Measurements from ENCODE around the gene CHST12.

Gene CHST12

DNA sequence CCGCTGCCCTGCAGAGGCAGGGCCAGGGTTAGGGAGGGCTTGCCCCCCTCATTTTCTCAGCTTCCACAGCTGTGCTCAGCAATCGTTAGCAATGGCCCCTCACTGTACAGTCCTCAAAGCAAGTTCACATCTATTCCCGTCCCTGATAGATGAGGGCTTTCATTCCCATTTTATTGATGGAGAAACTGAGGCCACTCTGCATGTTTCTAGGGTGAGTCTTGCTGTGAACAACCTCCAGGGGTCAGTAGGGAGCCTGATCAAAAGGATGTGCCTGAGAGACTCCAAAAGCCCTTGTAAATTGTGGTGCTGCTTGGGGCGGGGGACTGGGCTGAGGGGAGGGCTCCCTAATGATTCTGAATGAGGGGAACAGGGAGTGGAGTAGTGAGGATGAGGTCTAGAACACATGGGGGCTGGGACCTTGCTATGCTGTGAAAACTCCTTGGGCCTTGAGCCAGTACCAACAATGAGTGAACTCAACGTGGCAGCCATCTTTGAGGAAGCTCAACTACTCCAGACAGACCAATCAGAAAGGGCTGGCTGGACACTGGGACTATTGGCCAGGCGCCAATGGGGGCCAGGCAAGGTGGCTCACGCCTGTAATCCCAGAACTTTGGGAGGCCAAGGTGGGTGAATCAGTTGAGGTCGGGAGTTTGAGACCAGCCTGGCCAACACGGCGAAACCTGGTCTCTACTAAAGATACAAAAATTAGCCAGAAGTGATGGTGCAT is 79.5 kb downstream of the CHST12 start:
- FAIRE-seq, result no peak

DNA sequence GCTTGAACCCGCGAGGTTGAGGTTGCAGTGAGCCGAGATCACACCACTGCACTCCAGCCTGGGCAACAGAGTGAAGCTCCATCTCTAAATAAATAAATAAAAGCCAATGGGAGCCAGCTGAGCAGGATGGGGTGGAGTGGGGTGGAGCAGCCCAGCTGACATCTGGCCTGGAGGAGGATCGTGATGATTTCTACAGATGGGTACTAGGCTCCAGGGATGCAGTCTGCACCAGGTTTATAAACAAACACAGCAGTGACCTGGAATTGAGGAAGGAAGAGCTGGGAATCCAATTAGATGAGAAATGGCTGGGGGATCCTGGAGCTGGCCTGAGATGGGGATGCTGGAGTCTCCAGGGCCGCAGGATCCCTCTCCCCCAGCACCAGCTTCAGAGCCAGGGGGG is 80.1 kb downstream of the CHST12 start:
- no peak for FAIRE-seq

DNA sequence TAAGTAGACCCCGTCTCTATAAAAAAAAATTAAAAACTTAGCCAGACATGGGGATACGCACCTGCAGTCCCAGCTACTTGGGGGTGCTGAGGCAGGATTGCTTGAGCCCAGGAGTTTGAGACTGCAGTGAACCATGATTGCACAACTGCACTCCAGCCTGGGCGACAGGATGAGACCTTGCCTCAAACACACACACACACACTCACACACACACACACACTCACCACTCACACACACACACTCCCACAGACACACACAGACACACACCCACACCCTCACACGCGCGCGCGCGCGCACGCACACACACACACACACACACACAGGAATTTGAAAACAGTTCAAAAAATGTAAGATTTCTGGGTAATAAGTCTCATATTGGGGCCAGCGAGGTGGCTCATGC is 81.5 kb downstream of the CHST12 start:
- no peak for FAIRE-seq

DNA sequence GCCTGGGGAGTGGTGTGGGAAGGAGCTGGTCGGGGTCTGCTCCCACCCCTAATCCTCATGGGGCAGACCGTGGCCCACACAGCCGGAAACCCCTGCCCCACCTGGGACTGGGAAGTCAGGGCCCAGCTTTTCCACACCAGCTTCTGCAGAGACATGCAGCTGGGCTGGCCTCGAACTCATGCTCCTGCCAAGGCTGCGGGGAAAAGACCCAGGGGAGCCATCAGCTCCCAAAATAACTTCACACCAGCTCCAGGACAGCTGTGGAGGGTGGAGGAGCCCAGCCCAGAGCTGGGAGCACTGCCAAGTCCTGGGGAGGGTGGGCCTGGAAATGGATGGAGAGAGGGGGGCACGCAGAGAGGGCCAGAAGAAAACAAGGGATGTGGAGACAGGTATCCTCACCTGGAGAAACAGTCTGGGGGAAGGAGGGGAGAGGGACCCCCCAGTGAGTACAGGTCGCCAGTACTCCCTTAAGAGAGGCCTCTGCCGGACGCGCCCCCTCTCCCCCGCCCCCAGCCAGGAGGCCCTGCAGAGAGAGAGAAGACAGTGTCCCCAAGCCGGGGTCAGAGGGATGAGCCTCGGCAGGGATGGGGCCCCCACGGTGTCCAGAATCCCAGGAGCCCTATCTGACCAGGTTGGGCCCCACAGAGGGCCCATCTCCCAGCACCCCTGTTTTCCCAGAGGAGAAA is 84.3 kb downstream of the CHST12 start:
- FAIRE-seq, result no peak

DNA sequence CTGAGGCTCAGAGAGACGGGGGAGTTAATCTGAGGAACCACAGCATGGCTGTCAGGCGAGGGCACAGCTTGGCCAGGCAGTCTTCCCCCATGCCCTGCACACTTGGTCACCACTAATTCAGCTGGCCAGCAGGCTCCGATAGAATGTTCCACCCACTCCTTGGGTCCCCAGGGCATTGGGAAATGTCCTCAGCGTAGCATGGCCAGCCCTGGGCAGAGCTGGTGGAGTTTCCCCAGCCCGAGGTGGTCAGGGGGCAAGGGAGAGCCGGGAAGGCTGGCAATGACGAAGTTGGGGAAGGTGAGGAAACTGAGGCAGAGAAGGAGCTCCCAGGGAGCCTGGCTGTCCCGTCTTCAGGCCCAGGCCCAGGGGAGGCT is 84.8 kb downstream of the CHST12 start:
- FAIRE-seq, result no peak

DNA sequence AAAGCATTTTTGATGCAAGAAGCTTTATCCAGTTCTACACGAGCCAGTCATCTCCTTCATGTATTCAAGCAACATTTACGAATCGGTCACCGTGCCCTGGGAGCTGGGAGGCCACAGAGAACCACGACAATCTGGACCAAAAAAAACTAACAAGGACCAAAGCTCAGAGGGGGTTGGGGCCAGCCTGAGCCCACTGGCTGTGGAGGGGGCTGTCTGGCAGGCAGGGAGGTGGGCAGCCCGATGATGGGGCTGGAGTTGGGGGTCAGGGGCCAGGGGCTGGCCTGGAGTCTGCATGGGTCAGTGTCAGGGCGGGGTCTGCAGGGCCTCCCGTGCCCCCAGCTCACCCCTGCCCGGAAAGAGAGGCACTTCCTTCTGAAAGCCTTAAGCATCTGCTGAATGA is 85.3 kb downstream of the CHST12 start:
- no peak for FAIRE-seq

DNA sequence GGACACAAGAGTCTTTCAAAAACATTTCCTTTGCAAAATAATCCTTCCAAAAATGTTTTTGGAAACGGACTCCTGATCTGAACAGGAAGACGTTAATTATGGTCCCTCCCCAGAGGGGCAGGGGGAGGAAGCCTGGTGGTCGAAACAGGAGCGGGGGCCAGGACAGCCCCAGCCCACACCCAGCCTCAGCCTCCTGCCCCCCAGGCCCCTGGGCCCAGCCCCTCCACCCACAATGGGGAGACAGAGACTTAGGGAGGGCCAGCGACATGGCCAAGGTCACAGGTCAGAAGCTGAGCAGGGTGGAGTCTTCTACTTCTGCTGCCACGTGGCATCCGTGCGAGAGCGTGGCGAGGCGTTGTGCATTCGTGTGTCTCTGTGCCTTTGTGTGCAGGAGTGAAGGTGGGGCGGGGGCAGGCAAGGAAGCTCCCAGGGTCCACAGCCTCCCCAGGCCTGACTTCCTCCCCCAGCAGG is 86.8 kb downstream of the CHST12 start:
- no peak for FAIRE-seq

DNA sequence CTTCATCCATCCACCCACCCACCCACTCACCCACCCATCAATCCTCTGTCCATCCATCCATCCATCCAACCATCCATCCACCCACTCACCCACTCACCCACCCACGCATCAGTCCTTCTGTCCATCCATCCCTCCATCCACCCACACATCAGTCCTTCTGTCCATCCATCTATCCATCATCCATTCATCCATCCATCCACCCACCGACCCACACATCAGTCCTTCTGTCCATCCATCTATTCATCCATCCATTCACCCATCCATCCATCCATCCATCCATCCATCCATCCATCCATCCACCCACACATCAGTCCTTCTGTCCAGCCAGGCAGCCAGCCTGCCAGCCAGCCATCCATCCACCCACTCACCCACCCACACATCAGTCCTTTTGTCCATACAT is 88.6 kb downstream of the CHST12 start:
- no peak for FAIRE-seq

DNA sequence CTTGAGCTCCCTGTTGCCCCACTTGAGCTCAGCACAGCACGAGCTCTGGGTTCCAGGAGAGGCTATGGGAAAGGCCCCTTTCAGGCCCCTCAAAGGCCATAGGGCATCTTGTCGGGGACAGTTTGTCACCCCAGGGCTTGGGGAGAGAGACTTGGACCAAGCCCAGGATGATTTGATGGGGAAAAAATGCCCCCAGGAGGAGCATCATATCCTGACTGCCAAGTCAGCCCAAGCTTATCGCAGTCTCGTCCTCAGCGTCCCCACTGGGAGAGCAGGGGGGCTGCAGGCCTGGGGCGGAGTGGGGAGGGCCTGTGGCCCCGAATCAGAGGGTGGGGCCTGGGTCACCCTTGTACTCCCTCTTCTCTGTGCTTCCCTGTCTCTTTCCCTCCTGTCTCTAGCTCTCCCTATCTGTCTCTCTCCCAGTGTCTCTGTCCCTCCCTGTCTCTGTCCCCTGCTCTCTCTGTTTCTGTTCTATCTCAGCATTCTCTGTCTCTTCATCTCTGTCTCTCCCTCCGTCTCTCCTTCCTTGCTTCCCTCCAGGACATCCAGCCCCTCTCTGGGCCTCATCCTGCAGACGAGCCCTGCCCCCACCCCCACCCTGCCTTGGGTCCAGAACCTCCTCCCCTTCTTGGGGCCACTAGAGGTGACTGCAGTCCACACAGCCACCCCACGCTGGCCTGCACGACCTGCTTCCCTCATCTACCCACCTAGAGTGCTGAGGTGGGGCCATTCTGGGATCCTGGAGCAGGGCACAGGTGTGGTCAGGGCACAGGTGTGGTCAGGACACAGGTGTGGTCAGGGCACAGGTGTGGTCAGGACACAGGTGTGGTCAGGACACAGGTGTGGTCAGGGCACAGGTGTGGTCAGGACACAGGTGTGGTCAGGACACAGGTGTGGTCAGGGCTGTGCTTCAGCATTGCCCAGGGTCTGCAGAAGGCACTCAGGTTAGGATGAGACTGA is 90.1 kb downstream of the CHST12 start:
- no peak for FAIRE-seq

DNA sequence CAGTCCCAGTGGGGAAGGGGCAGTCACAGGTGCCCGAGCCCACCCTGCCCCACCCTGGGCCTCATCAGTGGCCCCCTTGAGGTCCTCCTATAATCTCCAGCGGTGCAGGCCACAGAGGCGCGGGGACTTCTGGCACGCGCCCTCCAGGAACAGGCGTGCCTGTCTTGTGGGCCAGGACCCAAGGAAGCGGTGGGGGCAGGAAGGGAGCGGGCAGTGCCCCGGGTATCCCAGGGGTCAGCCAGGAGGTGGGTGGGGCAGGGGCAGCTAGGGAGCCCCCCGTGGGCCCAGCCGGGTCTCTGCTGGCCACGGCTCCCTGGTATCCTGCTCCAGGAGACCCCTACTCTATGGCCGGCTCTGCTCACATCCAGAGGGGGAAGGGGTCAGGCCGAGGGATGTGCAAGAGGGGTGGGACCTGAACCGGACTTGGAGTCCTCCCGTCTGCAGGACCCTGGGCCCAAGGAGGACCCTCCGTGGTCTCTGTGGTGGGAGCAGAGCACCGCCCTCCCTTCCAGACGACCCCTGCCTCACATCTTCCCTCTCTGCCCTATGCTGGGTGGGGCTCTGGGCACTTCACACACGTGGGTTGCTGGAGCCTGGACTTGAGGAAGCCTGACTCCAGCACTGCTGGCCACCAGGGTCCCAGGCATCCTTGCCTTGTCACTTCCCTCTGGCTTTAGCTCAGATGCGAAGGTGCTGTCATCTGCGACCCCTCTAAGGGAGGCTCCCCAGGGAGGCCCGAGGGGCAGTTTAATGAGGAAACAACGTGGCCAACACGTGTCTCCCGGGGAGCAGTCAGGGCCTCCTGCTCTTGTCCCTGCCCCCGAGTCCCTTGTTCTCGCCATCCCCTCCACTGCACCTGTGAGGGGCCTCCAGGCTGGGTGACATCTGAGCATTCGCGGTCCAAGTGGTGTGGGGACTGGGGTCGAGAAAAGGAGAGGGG is 91.0 kb downstream of the CHST12 start:
- FAIRE-seq, result no peak

DNA sequence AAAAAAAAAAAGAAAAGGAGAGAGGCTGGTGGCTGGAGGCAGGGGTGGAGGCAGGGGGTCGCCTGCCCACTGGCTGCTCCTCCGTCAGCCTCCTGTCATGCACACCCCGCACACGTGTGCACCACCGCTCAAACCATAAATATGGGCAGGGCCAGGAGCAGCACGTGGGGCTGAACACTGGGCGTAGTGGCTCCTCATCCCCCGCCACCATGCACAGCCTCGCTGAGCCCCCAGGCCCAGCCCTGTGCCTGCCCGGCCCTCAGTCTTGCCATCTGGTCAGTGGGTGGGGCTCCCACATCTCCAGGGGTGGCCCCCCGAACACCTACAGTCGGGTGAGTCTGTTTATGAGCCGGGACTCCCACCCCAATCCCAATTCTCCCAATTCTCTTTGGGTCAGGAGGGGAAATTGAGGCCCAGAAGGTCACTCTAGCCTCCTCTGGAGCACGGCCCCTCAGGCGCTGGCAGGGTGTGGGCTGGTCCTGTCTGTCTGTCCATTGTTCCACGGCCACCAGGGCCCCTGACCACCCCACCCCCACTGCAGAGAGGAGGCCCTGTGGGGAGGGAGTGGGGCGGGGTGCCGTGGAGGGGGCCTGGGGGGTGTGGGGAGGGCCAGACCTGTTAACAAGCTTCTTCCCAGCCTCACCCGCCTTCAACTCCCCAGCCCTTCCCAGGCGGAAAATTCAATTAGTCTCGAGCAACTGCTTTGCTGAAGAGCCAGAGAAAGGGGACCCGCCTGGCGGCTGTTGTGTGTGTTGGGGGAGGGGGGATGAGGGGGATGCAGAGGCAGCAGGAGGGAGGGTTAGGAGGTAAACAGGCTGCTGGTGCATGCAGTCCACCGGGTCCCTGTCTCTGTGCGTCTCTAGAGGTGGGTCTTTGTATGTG is 92.2 kb downstream of the CHST12 start:
- no peak for FAIRE-seq

DNA sequence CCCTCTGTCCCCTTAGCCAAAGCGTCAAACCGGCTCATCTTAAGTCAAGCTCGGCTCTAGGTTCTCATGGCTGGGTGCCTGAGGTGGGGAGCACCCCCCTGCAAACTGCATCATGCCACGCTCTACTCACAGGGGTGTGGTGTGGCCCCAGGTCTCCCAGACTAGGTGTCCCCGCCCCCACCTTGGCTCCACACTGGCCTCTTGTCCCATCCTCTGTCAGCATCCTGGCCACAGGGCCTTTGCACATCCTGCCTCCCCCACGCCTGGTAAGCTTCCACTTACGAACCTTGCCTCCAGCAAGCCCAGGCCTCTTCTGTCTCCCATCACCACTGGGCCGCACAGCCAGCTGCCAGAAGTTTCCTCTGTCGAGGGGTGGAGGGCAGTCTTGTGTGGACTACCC is 93.0 kb downstream of the CHST12 start:
- no peak for FAIRE-seq

DNA sequence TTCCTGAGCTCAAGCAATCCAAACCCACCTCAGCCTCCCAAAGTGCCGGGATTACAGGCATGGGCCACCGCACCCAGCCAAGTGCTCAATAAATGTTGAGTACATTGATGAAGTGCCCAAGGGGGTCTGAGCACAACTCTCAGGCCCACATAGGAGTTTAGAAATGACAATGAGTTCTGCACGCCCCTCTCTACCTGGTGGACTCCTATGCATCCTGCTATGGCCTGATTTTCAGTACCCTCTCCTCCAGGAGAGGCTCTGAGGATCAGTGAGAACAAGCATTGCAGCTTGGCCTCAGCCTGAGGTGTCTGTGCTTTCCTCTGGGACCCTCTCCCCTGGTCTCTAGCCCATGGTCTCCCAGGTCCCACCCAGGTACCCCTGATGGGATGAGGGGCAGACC is 93.7 kb downstream of the CHST12 start:
- no peak for FAIRE-seq

DNA sequence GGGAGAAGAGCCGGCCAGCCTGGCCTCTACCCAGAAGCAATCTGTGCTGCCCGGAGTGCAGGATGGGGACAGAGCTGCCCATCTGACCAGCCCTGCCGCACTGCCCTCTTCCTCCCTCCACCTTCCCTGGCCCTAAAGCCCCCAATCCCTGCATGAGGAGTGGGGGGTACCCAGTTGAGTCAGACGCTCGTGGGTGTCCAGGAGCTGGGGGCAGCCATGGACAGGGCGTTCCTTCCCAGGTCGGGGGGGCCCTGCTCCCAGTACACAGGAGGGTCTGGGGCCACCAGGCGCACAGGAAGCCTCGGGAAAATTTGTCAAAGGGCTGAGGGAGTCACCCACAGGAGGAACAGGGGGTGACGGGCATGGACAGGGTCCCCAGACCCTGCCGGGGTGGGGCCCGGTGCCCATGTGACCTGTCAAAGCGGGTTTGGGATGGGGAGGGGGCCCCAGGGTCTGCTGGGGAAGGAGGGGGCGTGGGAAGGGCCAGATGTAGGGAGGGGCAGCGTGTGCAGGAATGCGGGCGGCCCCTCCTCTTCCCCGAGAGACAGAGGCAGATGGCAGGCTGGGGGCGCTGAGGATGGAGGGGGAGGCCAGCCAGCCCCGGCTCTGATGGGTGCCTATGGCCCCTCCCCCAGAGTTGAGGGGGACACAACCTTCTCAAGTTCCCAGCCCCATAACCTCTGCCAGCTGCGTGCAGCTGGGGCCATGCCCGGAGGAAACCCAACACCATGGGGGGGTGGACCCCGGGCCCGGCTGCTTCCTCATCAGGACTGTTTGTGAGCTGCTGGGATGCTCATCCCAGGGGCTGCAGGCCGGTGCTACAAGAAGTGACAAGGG is 94.3 kb downstream of the CHST12 start:
- FAIRE-seq, result no peak
